Adipocyte (in vitro differentiated cells): ENCODE data around the gene RAB39B.
"Not testable (repeated sequence)": the region's sequence is repeated elsewhere in the genome, so short reads cannot be mapped to it uniquely, and the experiment has no call there.

Source experiments
- DNase-seq: peaks from one replicate; pipeline ENCODE4 v3.0.0-alpha.2; 2015; ENCODE audit warnings: low read depth
- H3K27me3 ChIP-seq: replicated peaks from 2 replicates; pipeline ENCODE4 v1.7.0; 2013; ENCODE audit warnings: mild to moderate bottlenecking, low read length, moderate library complexity; ENCODE audit not compliant: control insufficient read depth, insufficient read depth
- H3K36me3 ChIP-seq: 2 replicates; pipeline ENCODE4 v1.7.0; 2013; ENCODE audit warnings: low read length, mild to moderate bottlenecking, moderate library complexity; ENCODE audit not compliant: control insufficient read depth, insufficient read depth, severe bottlenecking
- H3K4me1 ChIP-seq: 2 replicates; pipeline ENCODE4 v1.7.0; 2013; ENCODE audit warnings: mild to moderate bottlenecking, low read length, moderate library complexity; ENCODE audit not compliant: control insufficient read depth, insufficient read depth
- H3K4me3 ChIP-seq: 2 replicates; pipeline ENCODE4 v1.7.0; 2013; ENCODE audit warnings: mild to moderate bottlenecking, low read length, moderate library complexity
- H3K9ac ChIP-seq: 2 replicates; pipeline ENCODE4 v1.7.0; 2013; ENCODE audit warnings: mild to moderate bottlenecking, low read length, moderate library complexity
- H3K9me3 ChIP-seq: 2 replicates; pipeline ENCODE4 v1.7.0; 2013; ENCODE audit warnings: mild to moderate bottlenecking, low read length, moderate library complexity; ENCODE audit not compliant: control insufficient read depth

The RAB39B gene, protein sequence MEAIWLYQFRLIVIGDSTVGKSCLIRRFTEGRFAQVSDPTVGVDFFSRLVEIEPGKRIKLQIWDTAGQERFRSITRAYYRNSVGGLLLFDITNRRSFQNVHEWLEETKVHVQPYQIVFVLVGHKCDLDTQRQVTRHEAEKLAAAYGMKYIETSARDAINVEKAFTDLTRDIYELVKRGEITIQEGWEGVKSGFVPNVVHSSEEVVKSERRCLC

GRCh38 chrX:155263854-155264628 is at the start of gene RAB39B:
Gene RAB39B (minus strand): TSS chrX:155264491. CDS start chrX:155264288, 203 bp downstream.
- DNase-seq, result peak; percentile 63

GRCh38 chrX:155313766-155314165 is 49.5 kb upstream of the RAB39B start:
- no peak overlapping the region for H3K9ac ChIP-seq
- no peaks in the 10 kb centered on the region for H3K4me1 ChIP-seq
- H3K27me3 ChIP-seq, result no peaks in the 10 kb centered on the region
- no peak for DNase-seq
- peaks cover 3% of the 10 kb centered on the region for H3K9me3 ChIP-seq
- H3K4me3 ChIP-seq, result no peak overlapping the region
- no peaks in the 10 kb centered on the region for H3K36me3 ChIP-seq

More at GRCh38 chrX:155263854-155264628, at the start of gene RAB39B:
- Histone ChIP-seq H3K36me3 (no peaks in the 10 kb centered on the region), H3K9ac (no peak within 1 kb of the TSS), H3K27me3 (no peaks in the 10 kb centered on the region), H3K4me1 (no peaks in the 10 kb centered on the region), H3K4me3 (no peak within 1 kb of the TSS), H3K9me3 (no peaks in the 10 kb centered on the region)

GRCh38 chrX:155293771-155294170 is 29.5 kb upstream of the RAB39B start:
- Histone ChIP-seq H3K4me1 (no peaks in the 10 kb centered on the region), H3K9ac (no peak overlapping the region), H3K36me3 (no peaks in the 10 kb centered on the region), H3K27me3 (no peaks in the 10 kb centered on the region), H3K4me3 (no peak overlapping the region), H3K9me3 (no peaks in the 10 kb centered on the region)
- DNase-seq, result no peak

DNA sequence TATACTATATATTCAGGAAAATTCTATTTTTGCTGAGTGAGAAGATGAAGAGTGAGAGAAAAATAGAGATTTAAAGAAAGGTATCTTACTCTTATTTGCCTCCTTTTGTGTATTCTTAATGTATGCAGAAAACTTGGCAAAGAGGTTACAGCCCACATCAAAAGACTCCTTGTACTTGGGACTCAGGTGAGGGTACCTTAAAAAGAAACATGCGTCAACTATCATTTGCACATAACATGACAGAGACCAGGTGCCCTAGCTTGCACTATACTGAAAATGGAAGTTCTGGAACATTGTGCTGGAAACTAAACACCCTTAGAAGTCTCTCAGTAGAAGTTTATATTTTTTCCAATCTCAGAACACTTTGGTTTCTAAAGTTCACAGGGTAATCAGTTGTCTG is 15.6 kb upstream of the RAB39B start:
- Histone ChIP-seq H3K4me3 (no peak overlapping the region), H3K9me3 (peaks cover 9% of the 10 kb centered on the region), H3K9ac (no peak overlapping the region), H3K27me3 (no peaks in the 10 kb centered on the region), H3K36me3 (peaks cover 7% of the 10 kb centered on the region), H3K4me1 (no peaks in the 10 kb centered on the region)
- no peak for DNase-seq

- Histone ChIP-seq H3K4me1 (no peaks in the 10 kb centered on the region), H3K27me3 (no peaks in the 10 kb centered on the region), H3K4me3 (no peak overlapping the region), H3K9me3 (peaks cover 18% of the 10 kb centered on the region), H3K9ac (no peak overlapping the region), H3K36me3 (no peaks in the 10 kb centered on the region)
- no peak for DNase-seq
Measured at GRCh38 chrX:155270969-155271368, 6.7 kb upstream of the RAB39B start.

DNA sequence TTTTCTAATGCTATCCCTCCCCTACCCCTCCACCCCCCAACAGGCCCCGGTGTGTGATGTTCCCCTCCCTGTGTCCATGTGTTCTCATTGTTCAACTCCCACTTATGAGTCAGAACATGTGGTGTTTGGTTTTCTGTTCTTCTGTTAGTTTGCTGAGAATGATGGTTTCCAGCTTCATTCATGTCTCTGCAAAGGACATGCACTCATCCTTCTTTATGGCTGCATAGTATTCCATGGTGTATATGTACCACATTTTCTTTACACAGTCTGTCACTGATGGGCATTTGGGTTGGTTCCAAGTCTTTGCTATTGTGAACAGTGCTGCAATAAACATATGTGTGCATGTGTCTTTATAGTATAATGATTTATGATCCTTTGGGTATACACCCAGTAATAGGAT is 3.7 kb upstream of the RAB39B start:
- not testable (repeated sequence) for H3K4me3 ChIP-seq, H3K27me3 ChIP-seq, DNase-seq, H3K36me3 ChIP-seq, H3K4me1 ChIP-seq, H3K9ac ChIP-seq
- peaks cover 18% of the 10 kb centered on the region for H3K9me3 ChIP-seq

GRCh38 chrX:155266439-155266838 is 2.1 kb upstream of the RAB39B start:
- no peaks in the 10 kb centered on the region for H3K27me3 ChIP-seq
- H3K4me1 ChIP-seq, result no peaks in the 10 kb centered on the region
- DNase-seq, result no peak
- peaks cover 9% of the 10 kb centered on the region for H3K9me3 ChIP-seq
- no peaks in the 10 kb centered on the region for H3K36me3 ChIP-seq
- H3K9ac ChIP-seq, result no peak overlapping the region
- H3K4me3 ChIP-seq, result no peak overlapping the region

DNA sequence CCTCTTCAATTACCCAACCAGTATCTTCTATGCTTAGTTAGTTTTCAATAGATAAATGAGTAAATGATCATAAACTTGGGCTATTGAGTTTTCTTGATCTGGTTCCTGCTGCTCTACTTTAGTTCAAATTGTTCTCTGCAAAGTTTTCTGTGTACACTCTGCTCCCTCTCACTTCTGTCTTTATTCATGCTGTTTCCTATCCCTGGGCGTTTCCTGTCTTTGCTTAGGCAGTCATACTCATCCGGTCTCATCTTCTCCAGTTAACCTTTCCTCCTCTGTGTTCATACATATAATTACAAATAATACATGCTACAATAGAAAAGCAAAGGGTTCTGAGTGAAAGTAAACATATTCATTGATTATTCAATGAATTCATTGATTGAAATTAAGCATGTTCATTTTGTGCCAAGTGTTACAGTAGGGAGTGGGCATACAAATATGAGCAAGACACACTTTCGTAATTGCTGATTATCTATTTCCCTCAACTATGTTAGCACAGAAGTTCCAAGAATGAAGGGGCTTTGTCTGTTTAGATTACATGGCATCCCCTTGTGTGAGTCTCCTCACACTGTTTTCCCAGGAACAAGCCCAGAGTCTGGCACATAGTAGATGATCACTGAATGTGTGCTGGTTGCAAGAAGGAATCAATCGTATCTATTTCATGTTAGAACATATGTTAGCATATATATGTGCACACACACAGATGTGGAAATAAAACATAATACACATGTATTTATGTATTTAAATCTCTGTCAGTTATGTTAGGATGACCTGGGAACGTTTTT is 1.1 kb downstream of the RAB39B start:
- Histone ChIP-seq H3K4me3 (no peak overlapping the region), H3K4me1 (no peaks in the 10 kb centered on the region), H3K27me3 (no peaks in the 10 kb centered on the region), H3K9ac (no peak overlapping the region), H3K36me3 (no peaks in the 10 kb centered on the region), H3K9me3 (no peaks in the 10 kb centered on the region)
- DNase-seq, result peak; percentile 1

- no peaks in the 10 kb centered on the region for H3K27me3 ChIP-seq
Measured at GRCh38 chrX:155259752-155260151, 4.5 kb downstream of the RAB39B start.

GRCh38 chrX:155251391-155251790 is 12.9 kb downstream of the RAB39B start:
- Histone ChIP-seq H3K9ac (no peak overlapping the region), H3K4me3 (no peak overlapping the region), H3K9me3 (peaks cover 4% of the 10 kb centered on the region), H3K27me3 (no peaks in the 10 kb centered on the region), H3K36me3 (no peaks in the 10 kb centered on the region), H3K4me1 (no peaks in the 10 kb centered on the region)
- no peak for DNase-seq

More at GRCh38 chrX:155259752-155260151, 4.5 kb downstream of the RAB39B start:
- Histone ChIP-seq H3K36me3 (no peaks in the 10 kb centered on the region), H3K4me1 (no peaks in the 10 kb centered on the region), H3K9me3 (no peaks in the 10 kb centered on the region), H3K4me3 (no peak overlapping the region), H3K9ac (no peak overlapping the region)
- DNase-seq, result no peak

DNA sequence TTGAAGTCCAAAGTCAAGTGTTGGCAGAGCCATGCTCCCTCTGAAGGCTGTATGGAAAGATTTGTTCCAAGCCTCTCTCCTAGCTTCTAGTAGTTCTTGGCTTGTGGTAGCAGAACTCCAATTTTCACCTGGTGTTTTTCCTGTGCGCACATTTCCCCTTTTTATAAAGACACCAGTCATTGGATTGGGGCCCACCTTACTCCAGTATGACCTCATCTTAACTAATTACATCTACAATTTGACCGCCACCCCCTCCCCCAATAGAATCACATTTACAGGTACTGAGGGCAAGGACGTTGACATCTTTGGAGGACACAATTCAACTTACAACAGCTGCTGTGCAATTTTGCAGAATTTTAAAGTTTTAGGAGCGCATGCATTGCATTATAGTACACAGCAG is 16.8 kb downstream of the RAB39B start:
- Histone ChIP-seq H3K4me1 (no peaks in the 10 kb centered on the region), H3K4me3 (no peak overlapping the region), H3K9me3 (peaks cover 4% of the 10 kb centered on the region), H3K9ac (no peak overlapping the region), H3K27me3 (no peaks in the 10 kb centered on the region), H3K36me3 (no peaks in the 10 kb centered on the region)
- no peak for DNase-seq
